Trophoblast cell (in vitro differentiated cells and primary cell): Measurements from ENCODE around the gene KDM5B.
A peak's percentile ranks its signal among the peaks of the same experiment; 100 is the strongest.

Source experiments
- DNase-seq, 2 donors: peaks; one replicate each; pipeline ENCODE4 v3.0.0-alpha.2; 2016
- H2AFZ ChIP-seq: 2 replicates; pipeline ENCODE4 v1.6.1; 2013; ENCODE audit warnings: low read length, moderate library complexity, mild to moderate bottlenecking; ENCODE audit not compliant: insufficient read depth, poor library complexity
- H2AK5ac ChIP-seq: 2 replicates; pipeline ENCODE4 v1.6.1; 2013; ENCODE audit warnings: mild to moderate bottlenecking, low read length
- H2BK120ac ChIP-seq: 2 replicates; pipeline ENCODE4 v1.6.1; 2013; ENCODE audit warnings: low read length, mild to moderate bottlenecking, moderate library complexity; ENCODE audit not compliant: insufficient read depth, poor library complexity
- H2BK12ac ChIP-seq: 2 replicates; pipeline ENCODE4 v1.6.1; 2013; ENCODE audit warnings: mild to moderate bottlenecking, low read length, moderate library complexity
- H2BK5ac ChIP-seq: 2 replicates; pipeline ENCODE4 v1.6.1; 2013; ENCODE audit warnings: low read length, low read depth, moderate library complexity, mild to moderate bottlenecking; ENCODE audit not compliant: poor library complexity
- H3K14ac ChIP-seq: 2 replicates; pipeline ENCODE4 v1.6.1; 2013; ENCODE audit warnings: mild to moderate bottlenecking, low read length
- H3K18ac ChIP-seq: 2 replicates; pipeline ENCODE4 v1.6.1; 2013; ENCODE audit warnings: mild to moderate bottlenecking, low read length
- H3K23ac ChIP-seq: 2 replicates; pipeline ENCODE4 v1.6.1; 2013; ENCODE audit warnings: low read length
- H3K27ac ChIP-seq: 2 replicates; pipeline ENCODE4 v1.5.1; 2013; ENCODE audit warnings: low read depth, mild to moderate bottlenecking, inconsistent platforms, low read length, moderate library complexity
- H3K27me3 ChIP-seq: 2 replicates; pipeline ENCODE4 v1.6.1; 2013; ENCODE audit warnings: inconsistent platforms, mild to moderate bottlenecking, low read length, moderate library complexity; ENCODE audit not compliant: insufficient read depth
- H3K36me3 ChIP-seq, 2 experiments: 1 replicate in 1 of 2; 2 replicates in 1 of 2; pipeline ENCODE4 v1.6.1; 2013; ENCODE audit warnings: low read length in 2 of 2, mild to moderate bottlenecking in 2 of 2, moderate library complexity in 1 of 2; ENCODE audit not compliant: insufficient read depth in 2 of 2, control insufficient read depth in 1 of 2
- H3K4ac ChIP-seq: 2 replicates; pipeline ENCODE4 v1.6.1; 2013; ENCODE audit warnings: low read depth, mild to moderate bottlenecking, low read length, moderate library complexity
- H3K4me1 ChIP-seq, 2 experiments: 1 replicate in 1 of 2; 2 replicates in 1 of 2; pipeline ENCODE4 v1.6.1; 2013; ENCODE audit warnings: low read length in 2 of 2, mild to moderate bottlenecking in 2 of 2, moderate library complexity in 1 of 2; ENCODE audit not compliant: insufficient read depth in 2 of 2, control insufficient read depth in 1 of 2
- H3K4me2 ChIP-seq: 2 replicates; pipeline ENCODE4 v1.6.1; 2013; ENCODE audit warnings: inconsistent platforms, mild to moderate bottlenecking, low read length, moderate library complexity
- H3K4me3 ChIP-seq: 2 replicates; pipeline ENCODE4 v1.5.1; 2013; ENCODE audit warnings: mild to moderate bottlenecking, low read depth, low read length, inconsistent platforms
- H3K79me1 ChIP-seq: one replicate; pipeline ENCODE4 v1.6.1; 2013; ENCODE audit warnings: low read length
- H3K79me2 ChIP-seq: 2 replicates; pipeline ENCODE4 v1.6.1; 2013; ENCODE audit warnings: low read length, mild to moderate bottlenecking; ENCODE audit not compliant: control insufficient read depth, insufficient read depth, poor library complexity
- H3K9ac ChIP-seq: 2 replicates; pipeline ENCODE4 v1.6.1; 2013; ENCODE audit warnings: mild to moderate bottlenecking, low read length
- H3K9me3 ChIP-seq: 2 replicates; pipeline ENCODE4 v1.6.1; 2013; ENCODE audit warnings: low read depth, mild to moderate bottlenecking, control low read depth, inconsistent platforms, low read length; ENCODE audit not compliant: insufficient read depth
- H4K12ac ChIP-seq: 2 replicates; pipeline ENCODE4 v1.6.1; 2013; ENCODE audit warnings: low read depth, mild to moderate bottlenecking, low read length, moderate library complexity
- H4K8ac ChIP-seq: 2 replicates; pipeline ENCODE4 v1.6.1; 2013; ENCODE audit warnings: low read depth, mild to moderate bottlenecking, low read length, moderate library complexity
- H4K91ac ChIP-seq: one replicate; pipeline ENCODE4 v1.6.1; 2013; ENCODE audit warnings: low read depth, mild to moderate bottlenecking, low read length, moderate library complexity
- WGBS: extraction: QIAGEN DNeasy Blood & Tissue Kit; methylation state at CpG from one replicate; pipeline ENCODE4 v1.1.7; 2013; ENCODE audit warnings: missing lambda C conversion rate; ENCODE audit not compliant: insufficient read length, insufficient coverage; ENCODE audit errors: extremely low coverage; 5-methylcytosine and 5-hydroxymethylcytosine counted together

Gene KDM5B

GRCh38 chr1:202688401-202688800, 119.8 kb downstream of the KDM5B start:
- Histone ChIP-seq H3K4ac (no peak overlapping the region), H2BK5ac (no peak overlapping the region), H4K91ac (no peak overlapping the region), H3K79me2 (no peaks in the 10 kb centered on the region), H4K12ac (no peak overlapping the region), H3K4me2 (no peak overlapping the region), H2AFZ (no peak overlapping the region), H3K18ac (no peak overlapping the region), H3K23ac (no peak overlapping the region), H2BK12ac (no peak overlapping the region), H3K27ac (no peak overlapping the region), H3K4me3 (no peak overlapping the region), H2BK120ac (no peak overlapping the region), H3K79me1 (no peaks in the 10 kb centered on the region), H3K27me3 (no peaks in the 10 kb centered on the region), H3K9ac (no peak overlapping the region), H3K9me3 (no peaks in the 10 kb centered on the region), H3K4me1 (peaks cover 2% of the 10 kb centered on the region in 2 experiments), H2AK5ac (no peak overlapping the region), H3K14ac (no peak overlapping the region), H4K8ac (no peak overlapping the region), H3K36me3 (no peaks in the 10 kb centered on the region)
- DNase-seq = no peak
- WGBS = no CpG with 5 or more reads among the region's 7 CpGs

- Histone ChIP-seq H3K4me2 (no peak overlapping the region), H3K27me3 (no peaks in the 10 kb centered on the region), H3K4ac (no peak overlapping the region), H2AK5ac (no peak overlapping the region), H3K79me2 (no peaks in the 10 kb centered on the region), H2AFZ (no peak overlapping the region), H2BK5ac (no peak overlapping the region), H4K8ac (no peak overlapping the region), H3K36me3 (no peaks in the 10 kb centered on the region), H4K12ac (no peak overlapping the region), H3K9ac (no peak overlapping the region), H3K18ac (no peak overlapping the region), H2BK12ac (no peak overlapping the region), H4K91ac (no peak overlapping the region), H3K4me1 (peaks cover 2% of the 10 kb centered on the region in 2 experiments), H3K79me1 (no peaks in the 10 kb centered on the region), H3K23ac (no peak overlapping the region), H2BK120ac (no peak overlapping the region), H3K4me3 (no peak overlapping the region), H3K14ac (no peak overlapping the region), H3K9me3 (no peaks in the 10 kb centered on the region), H3K27ac (no peak overlapping the region)
- WGBS = no CpG with 5 or more reads among the region's 3 CpGs
- no peak for DNase-seq
Measured at GRCh38 chr1:202687798-202688197, 120.4 kb downstream of the KDM5B start.

- Histone ChIP-seq H3K79me2 (no peaks in the 10 kb centered on the region), H3K14ac (no peak overlapping the region), H2BK12ac (no peak overlapping the region), H4K8ac (no peak overlapping the region), H3K4me3 (no peak overlapping the region), H3K4ac (no peak overlapping the region), H3K18ac (no peak overlapping the region), H3K27ac (no peak overlapping the region), H3K36me3 (no peaks in the 10 kb centered on the region), H3K4me1 (peaks cover 2% of the 10 kb centered on the region in 2 experiments), H3K23ac (no peak overlapping the region), H2AFZ (no peak overlapping the region), H4K12ac (no peak overlapping the region), H2BK5ac (no peak overlapping the region), H3K27me3 (no peaks in the 10 kb centered on the region), H3K4me2 (no peak overlapping the region), H3K79me1 (no peaks in the 10 kb centered on the region), H4K91ac (no peak overlapping the region), H3K9ac (no peak overlapping the region), H3K9me3 (no peaks in the 10 kb centered on the region), H2AK5ac (no peak overlapping the region), H2BK120ac (no peak overlapping the region)
- no CpG with 5 or more reads among the region's 11 CpGs for WGBS
- DNase-seq = no peak
Measured at GRCh38 chr1:202687370-202687769, 120.9 kb downstream of the KDM5B start.

- WGBS = no CpG with 5 or more reads among the region's 6 CpGs
- Histone ChIP-seq H3K4me2 (no peak overlapping the region), H2AK5ac (no peak overlapping the region), H3K27ac (no peak overlapping the region), H2BK12ac (no peak overlapping the region), H3K23ac (no peak overlapping the region), H3K9ac (no peak overlapping the region), H2BK5ac (no peak overlapping the region), H3K9me3 (no peaks in the 10 kb centered on the region), H3K4me1 (peaks cover 2% of the 10 kb centered on the region in 2 experiments), H3K18ac (no peak overlapping the region), H4K8ac (no peak overlapping the region), H4K12ac (no peak overlapping the region), H3K4ac (no peak overlapping the region), H3K14ac (no peak overlapping the region), H3K79me1 (no peaks in the 10 kb centered on the region), H3K4me3 (no peak overlapping the region), H3K36me3 (no peaks in the 10 kb centered on the region), H2AFZ (no peak overlapping the region), H3K79me2 (no peaks in the 10 kb centered on the region), H3K27me3 (no peaks in the 10 kb centered on the region), H2BK120ac (no peak overlapping the region), H4K91ac (no peak overlapping the region)
- peak; percentile 33 to 67 for DNase-seq
Measured at GRCh38 chr1:202685641-202686040, 122.6 kb downstream of the KDM5B start.
